ENCODE measurements around the gene SOAT2. TPM values are rescaled to one million over a fixed set of nuclear protein-coding genes. Genes with fewer than 3 reads are reported as not detected.

Gene SOAT2
- total RNA-seq, 1 experiment from 2014 or later = not detected

DNA sequence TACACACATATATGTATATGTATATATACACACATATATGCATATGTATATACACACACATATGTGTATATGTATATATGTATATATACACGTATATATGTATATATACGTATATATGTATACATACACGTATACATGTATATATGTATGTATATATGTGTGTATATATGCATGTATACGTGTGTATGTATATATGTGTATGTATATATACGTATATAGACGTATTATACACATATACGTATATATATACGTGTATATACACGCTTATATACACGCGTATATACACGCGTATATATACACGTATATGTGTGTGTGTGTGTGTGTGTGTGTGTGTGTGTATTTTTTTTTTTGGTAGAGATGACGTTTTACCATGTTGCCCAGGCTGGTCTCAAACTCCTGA is 44.4 kb downstream of the SOAT2 start:
- in situ Hi-C loops (cut with HindIII; ENCODE audit: low pct_unique_long_range_greater_than_20kb, low sequenced_read_pairs) (no loop called here), intact Hi-C loops (cut with micrococcal nuclease; ENCODE audit: unreplicated experiment) (no loop called here)
- ChIA-PET CTCF (no interaction called here), POLR2A (no interaction called here)
- no peak for DNase-seq (ENCODE audit: low read depth, low spot score)
- no TSS peak for BruUV-seq (replicated peaks)
- Histone ChIP-seq H3K4me1 (ENCODE audit: control insufficient read depth, insufficient read depth, low read length) (no peaks in the 10 kb centered on the region), H3K9me3 (ENCODE audit: control insufficient read depth, insufficient read depth, low read depth, low read length) (no peaks in the 10 kb centered on the region), H3K27ac (ENCODE audit: low read length) (no peak overlapping the region), H3K4me3 (ENCODE audit: low read depth in 2 of 2, low read length in 2 of 2) (no peak overlapping the region), H3K27me3 (ENCODE audit: control insufficient read depth, insufficient read depth, low read length) (no peaks in the 10 kb centered on the region), H3K36me3 (ENCODE audit: control insufficient read depth, insufficient read depth, low read length) (no peaks in the 10 kb centered on the region)
- TF ChIP-seq, protein P1, sequence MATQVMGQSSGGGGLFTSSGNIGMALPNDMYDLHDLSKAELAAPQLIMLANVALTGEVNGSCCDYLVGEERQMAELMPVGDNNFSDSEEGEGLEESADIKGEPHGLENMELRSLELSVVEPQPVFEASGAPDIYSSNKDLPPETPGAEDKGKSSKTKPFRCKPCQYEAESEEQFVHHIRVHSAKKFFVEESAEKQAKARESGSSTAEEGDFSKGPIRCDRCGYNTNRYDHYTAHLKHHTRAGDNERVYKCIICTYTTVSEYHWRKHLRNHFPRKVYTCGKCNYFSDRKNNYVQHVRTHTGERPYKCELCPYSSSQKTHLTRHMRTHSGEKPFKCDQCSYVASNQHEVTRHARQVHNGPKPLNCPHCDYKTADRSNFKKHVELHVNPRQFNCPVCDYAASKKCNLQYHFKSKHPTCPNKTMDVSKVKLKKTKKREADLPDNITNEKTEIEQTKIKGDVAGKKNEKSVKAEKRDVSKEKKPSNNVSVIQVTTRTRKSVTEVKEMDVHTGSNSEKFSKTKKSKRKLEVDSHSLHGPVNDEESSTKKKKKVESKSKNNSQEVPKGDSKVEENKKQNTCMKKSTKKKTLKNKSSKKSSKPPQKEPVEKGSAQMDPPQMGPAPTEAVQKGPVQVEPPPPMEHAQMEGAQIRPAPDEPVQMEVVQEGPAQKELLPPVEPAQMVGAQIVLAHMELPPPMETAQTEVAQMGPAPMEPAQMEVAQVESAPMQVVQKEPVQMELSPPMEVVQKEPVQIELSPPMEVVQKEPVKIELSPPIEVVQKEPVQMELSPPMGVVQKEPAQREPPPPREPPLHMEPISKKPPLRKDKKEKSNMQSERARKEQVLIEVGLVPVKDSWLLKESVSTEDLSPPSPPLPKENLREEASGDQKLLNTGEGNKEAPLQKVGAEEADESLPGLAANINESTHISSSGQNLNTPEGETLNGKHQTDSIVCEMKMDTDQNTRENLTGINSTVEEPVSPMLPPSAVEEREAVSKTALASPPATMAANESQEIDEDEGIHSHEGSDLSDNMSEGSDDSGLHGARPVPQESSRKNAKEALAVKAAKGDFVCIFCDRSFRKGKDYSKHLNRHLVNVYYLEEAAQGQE (IDR thresholded peaks at IDR 0.05; ENCODE audit: insufficient read depth in 1 of 2, low read depth in 2 of 2, low read length in 1 of 2) = no peak
- no peak for TF ChIP-seq CTCF (IDR thresholded peaks at IDR 0.05)
- no peak for TF ChIP-seq SIN3A (IDR thresholded peaks at IDR 0.05; ENCODE audit: borderline replicate concordance, insufficient read depth, low read depth, low read length)
- TF ChIP-seq TCF7L2 (IDR thresholded peaks at IDR 0.05; ENCODE audit: low read depth, low read length) = no peak
- TF ChIP-seq POLR2AphosphoS5 (IDR thresholded peaks at IDR 0.05; ENCODE audit: low read depth, low read length) = no peak
- no peak for ATAC-seq

GRCh38 chr12:53151039-53151438 is 47.8 kb downstream of the SOAT2 start:
- H3K4me3 ChIP-seq (ENCODE audit: low read depth in 2 of 2, low read length in 2 of 2) = no peak overlapping the region
- in situ Hi-C loops (cut with HindIII; ENCODE audit: low pct_unique_long_range_greater_than_20kb, low sequenced_read_pairs) = no loop called here
- TF ChIP-seq, protein P1 (IDR thresholded peaks at IDR 0.05; ENCODE audit: insufficient read depth in 1 of 2, low read depth in 2 of 2, low read length in 1 of 2) = no peak
- no peak for TF ChIP-seq CTCF (IDR thresholded peaks at IDR 0.05)
- H3K9me3 ChIP-seq (ENCODE audit: control insufficient read depth, insufficient read depth, low read depth, low read length) = no peaks in the 10 kb centered on the region
- POLR2A ChIA-PET = no interaction called here
- no TSS peak for BruUV-seq (replicated peaks)
- ATAC-seq = no peak
- H3K27me3 ChIP-seq (ENCODE audit: control insufficient read depth, insufficient read depth, low read length) = no peaks in the 10 kb centered on the region
- intact Hi-C loops (cut with micrococcal nuclease; ENCODE audit: unreplicated experiment) = loop anchor here (10.0 kb wide), 1 partner anchor 86 kb away; no protein-coding TSS in a partner anchor
- CTCF ChIA-PET = interaction anchor here (0.6 kb wide), 1 partner anchor 9 kb away, joined by 4 read pairs; no protein-coding TSS in a partner anchor
- H3K4me1 ChIP-seq (ENCODE audit: control insufficient read depth, insufficient read depth, low read length) = no peaks in the 10 kb centered on the region
- no peak overlapping the region for H3K27ac ChIP-seq (ENCODE audit: low read length)
- no peak for DNase-seq (ENCODE audit: low read depth, low spot score)
- H3K36me3 ChIP-seq (ENCODE audit: control insufficient read depth, insufficient read depth, low read length) = no peaks in the 10 kb centered on the region

Data from Panc1 (cell line).